GM12878 (cell line): ENCODE data around the gene ANXA11.

Experiments used
- ATF2 ChIP-seq: IDR thresholded peaks from 2 replicates; pipeline ENCODE4 v1.6.1; 2012; ENCODE audit warnings: low read length, inconsistent platforms
- BCL11A ChIP-seq: IDR thresholded peaks from 2 replicates; pipeline ENCODE4 v1.6.1; 2011; ENCODE audit warnings: low read depth, low read length
- EGR1 ChIP-seq, 2 experiments: IDR thresholded peaks; 1 replicate in 1 of 2; 2 replicates in 1 of 2; pipeline ENCODE4 v1.6.1; 2011 to 2012; ENCODE audit warnings: low read depth in 2 of 2, low read length in 2 of 2, borderline replicate concordance in 1 of 2, mild to moderate bottlenecking in 1 of 2, moderate library complexity in 1 of 2
- EZH2 ChIP-seq: IDR thresholded peaks from 2 replicates; pipeline ENCODE4 v1.6.1; 2012; ENCODE audit warnings: low read depth, mild to moderate bottlenecking, control low read depth, inconsistent platforms, low read length, borderline replicate concordance; ENCODE audit not compliant: control insufficient read depth
- FOXM1 ChIP-seq: IDR thresholded peaks from 2 replicates; pipeline ENCODE4 v1.6.1; 2012; ENCODE audit warnings: low read depth, mild to moderate bottlenecking, inconsistent platforms, low read length, moderate library complexity
- MEF2A ChIP-seq: IDR thresholded peaks from 2 replicates; pipeline ENCODE4 v1.6.1; 2011; ENCODE audit warnings: low read depth, mild to moderate bottlenecking, low read length, moderate library complexity; ENCODE audit not compliant: insufficient read depth
- PML ChIP-seq: IDR thresholded peaks from 2 replicates; pipeline ENCODE4 v1.6.1; 2012; ENCODE audit warnings: low read length, inconsistent platforms
- POLR2AphosphoS5 ChIP-seq: IDR thresholded peaks from 2 replicates; pipeline ENCODE4 v1.6.1; 2011; ENCODE audit warnings: mild to moderate bottlenecking, low read length, inconsistent platforms
- SREBF2 ChIP-seq: IDR thresholded peaks from 2 replicates; pipeline ENCODE4 v1.6.1; 2012; ENCODE audit warnings: mild to moderate bottlenecking, low read length
- YBX1 ChIP-seq: fragments of 450-650 bp; IDR thresholded peaks from 2 replicates; pipeline ENCODE4 v1.6.1; 2016; ENCODE audit warnings: antibody characterized with exemption
- ZNF274 ChIP-seq: IDR thresholded peaks from one replicate; pipeline ENCODE4 v1.8.0; 2011; ENCODE audit not compliant: insufficient read length, insufficient read depth
- ZZZ3 ChIP-seq: IDR thresholded peaks from 2 replicates; pipeline ENCODE4 v1.6.1; 2011; ENCODE audit warnings: low read depth; ENCODE audit not compliant: control insufficient read depth, insufficient read length

GRCh38 chr10:80183436-80183835 is 21.9 kb downstream of the ANXA11 start:
- TF ChIP-seq BCL11A, result no peak
- TF ChIP-seq YBX1, result no peak
- no peak for TF ChIP-seq ATF2
- no peak for TF ChIP-seq ZZZ3
- no peak for TF ChIP-seq POLR2AphosphoS5
- TF ChIP-seq MEF2A, result no peak
- TF ChIP-seq PML, result no peak
- TF ChIP-seq ZNF274, result no peak
- no peak for TF ChIP-seq EZH2
- TF ChIP-seq EGR1 (IDR thresholded peaks at IDR 0.05; ENCODE audit: borderline replicate concordance in 1 of 2, low read depth in 2 of 2, low read length in 2 of 2), result no peak
- no peak for TF ChIP-seq SREBF2
- no peak for TF ChIP-seq FOXM1
